B cell (primary cell): ENCODE results near the gene CEP112. TPM values are rescaled to one million over a fixed set of nuclear protein-coding genes. Genes with fewer than 3 reads are reported as not detected.

Experiments used
- ATAC-seq: fragments of 200-7000 bp; cut with Tn5 transposase; one replicate; pipeline ENCODE4 v1.10.0; 2021; ENCODE audit warnings: low read depth, mild to moderate bottlenecking, moderate number of reproducible peaks, moderate library complexity
- CTCF ChIA-PET: fragments of 350-600 bp; sonication (Branson Sonifier 250); formaldehyde crosslinking; loops from one replicate; lab custom pipeline; 2021; ENCODE audit warnings: antibody characterized with exemption, inconsistent platforms; lab: Charles Lee
- POLR2A ChIA-PET: fragments of 350-600 bp; sonication (Branson Sonifier 250); formaldehyde crosslinking; loops from one replicate; lab custom pipeline; 2021; ENCODE audit warnings: antibody characterized with exemption; lab: Charles Lee
- DNase-seq: peaks from one replicate; pipeline ENCODE4 v3.0.0; 2013
- H2AFZ ChIP-seq: 2 replicates; pipeline ENCODE4 v1.6.1; 2012; ENCODE audit warnings: mild to moderate bottlenecking, low read depth, low read length; ENCODE audit not compliant: insufficient read depth, poor library complexity, severe bottlenecking
- H3K27ac ChIP-seq, 2 donors: 1 replicate in 1 of 2; 2 replicates in 1 of 2; pipeline ENCODE4 v1.5.1; 2012 to 2013; ENCODE audit warnings: low read length in 2 of 2, mild to moderate bottlenecking in 2 of 2, moderate library complexity in 1 of 2
- H3K27me3 ChIP-seq, 4 experiments: fragments of 200-600 bp in 1 of 4; sonication (generic) in 1 of 4; replicated peaks in 1 of 4; 1 replicate in 2 of 4; 2 replicates in 2 of 4; pipeline versions ENCODE4 v1.6.1 to v1.7.0; 2013 to 2016; ENCODE audit warnings: low read length in 3 of 4, mild to moderate bottlenecking in 2 of 4, mixed read lengths in 1 of 4, moderate library complexity in 1 of 4; ENCODE audit not compliant: insufficient read depth in 4 of 4, control insufficient read depth in 3 of 4; ENCODE audit errors: control extremely low read depth in 1 of 4
- H3K36me3 ChIP-seq, 2 experiments: replicated peaks in 1 of 2; 1 replicate in 1 of 2; 2 replicates in 1 of 2; pipeline versions ENCODE4 v1.6.1 to v1.7.1; 2013; ENCODE audit warnings: low read length in 1 of 2; ENCODE audit not compliant: insufficient read depth in 2 of 2, control insufficient read depth in 1 of 2; ENCODE audit errors: control extremely low read depth in 1 of 2, extremely low read depth in 1 of 2
- H3K4me1 ChIP-seq, 2 donors: fragments of 200-600 bp in 1 of 2; sonication (generic) in 1 of 2; 1 replicate in 1 of 2; 2 replicates in 1 of 2; pipeline versions ENCODE4 v1.5.1 to v1.6.1; 2013 to 2017; ENCODE audit warnings: low read length in 2 of 2; ENCODE audit not compliant: control insufficient read depth in 2 of 2, insufficient read depth in 2 of 2
- H3K4me2 ChIP-seq: replicated peaks from 2 replicates; pipeline ENCODE3; 2012; ENCODE audit warnings: mild to moderate bottlenecking, low read depth, low read length; ENCODE audit not compliant: poor library complexity, severe bottlenecking
- H3K4me3 ChIP-seq, 5 experiments: fragments of 200-600 bp in 1 of 5; sonication (generic) in 1 of 5; 1 replicate in 3 of 5; 2 replicates in 2 of 5; pipeline versions ENCODE4 v1.5.1 to v1.7.0; 2011 to 2016; ENCODE audit warnings: low read length in 4 of 5, mild to moderate bottlenecking in 4 of 5, low read depth in 2 of 5, control low read depth in 1 of 5, moderate library complexity in 1 of 5; ENCODE audit not compliant: insufficient read depth in 1 of 5; ENCODE audit errors: control extremely low read depth in 1 of 5, extremely low read depth in 1 of 5
- H3K79me2 ChIP-seq: fragments of 200-600 bp; sonication (generic); one replicate; pipeline ENCODE4 v1.6.0; 2016; ENCODE audit warnings: low read length; ENCODE audit not compliant: control insufficient read depth, insufficient read depth
- H3K9ac ChIP-seq: fragments of 200-600 bp; sonication (generic); 2 replicates; pipeline ENCODE4 v1.6.1; 2017; ENCODE audit warnings: mild to moderate bottlenecking, low read length, moderate library complexity
- H3K9me3 ChIP-seq, 3 donors: one replicate each; pipeline versions ENCODE4 v1.6.1 to v1.7.1; 2013; ENCODE audit warnings: low read length in 2 of 3; ENCODE audit not compliant: control insufficient read depth in 2 of 3, insufficient read depth in 1 of 3; ENCODE audit errors: control extremely low read depth in 1 of 3
- H4K20me1 ChIP-seq: 2 replicates; pipeline ENCODE4 v1.6.0; 2012; ENCODE audit warnings: mild to moderate bottlenecking, low read length; ENCODE audit not compliant: insufficient read depth, control insufficient read depth, poor library complexity, severe bottlenecking
- H3K27ac Mint-ChIP-seq: one replicate; pipeline ENCODE4 v1.8.0; 2021; ENCODE audit warnings: mixed read lengths
- H3K27me3 Mint-ChIP-seq: one replicate; pipeline ENCODE4 v1.8.0; 2021; ENCODE audit warnings: mixed read lengths
- H3K4me1 Mint-ChIP-seq: one replicate; pipeline ENCODE4 v1.8.0; 2021; ENCODE audit warnings: mixed read lengths
- H3K4me3 Mint-ChIP-seq: one replicate; pipeline ENCODE4 v1.8.0; 2021; ENCODE audit warnings: mixed read lengths
- H3K9me3 Mint-ChIP-seq: one replicate; pipeline ENCODE4 v1.8.0; 2022; ENCODE audit warnings: mixed read lengths; ENCODE audit not compliant: insufficient read depth
- CTCF ChIP-seq: fragments of 200-600 bp; IDR thresholded peaks from one replicate; pipeline ENCODE4 v1.8.0; 2022; ENCODE audit warnings: antibody characterized with exemption, mild to moderate bottlenecking
- EZH2 ChIP-seq: IDR thresholded peaks from 2 replicates; pipeline ENCODE4 v1.6.1; 2012; ENCODE audit warnings: borderline replicate concordance, low read depth, mild to moderate bottlenecking, moderate library complexity, low read length; ENCODE audit not compliant: insufficient read depth, poor library complexity, severe bottlenecking
- WGBS: methylation state at CpG from one replicate; pipeline ENCODE4 v1.1.5; 2013; ENCODE audit warnings: missing lambda C conversion rate; ENCODE audit not compliant: insufficient coverage; 5-methylcytosine and 5-hydroxymethylcytosine counted together
- intact Hi-C: fragments of 100-400 bp; cut with micrococcal nuclease; formaldehyde crosslinking; loops from one replicate; pipeline ENCODE4 v1.10.0; 2022
- polyA plus RNA-seq: library from polyadenylated mRNA; depleted of rRNA; stranded (reverse); fragments of >200 nt; gene quantifications from 2 replicates; pipeline ENCODE4 v1.2.3, GENCODE V29; 2012
- total RNA-seq, 2 donors: library from RNA; stranded (reverse); fragments of 120-200 nt in 1 of 2; gene quantifications; 1 replicate in 1 of 2; 2 replicates in 1 of 2; pipeline versions ENCODE4 v1.2.3 to v1.2.4, GENCODE V29; 2013 to 2022

CEP112 gene
- total and polyA plus RNA-seq, 2 donors (not counting 1 experiment from before 2014, with no cell fraction given): 0.57 to 4.6 TPM

- H3K27me3 Mint-ChIP-seq: peaks cover 13% of the 10 kb centered on the region
- POLR2A ChIA-PET: interaction anchor here (0.7 kb wide), 1 partner anchor 10 kb away, joined by 4 read pairs; no protein-coding TSS in a partner anchor
- TF ChIP-seq CTCF: no peak
- no peak for TF ChIP-seq EZH2
- no peak overlapping the region for H3K27ac Mint-ChIP-seq
- no peak overlapping the region for H3K4me3 ChIP-seq
- H3K9ac ChIP-seq: no peak overlapping the region
- no peak overlapping the region for H2AFZ ChIP-seq
- CTCF ChIA-PET: no interaction called here
- ATAC-seq: no peak
- H3K9me3 ChIP-seq: peaks cover 0 to 13% (median 0%) of the 10 kb centered on the region in 3 donors
- H3K4me1 Mint-ChIP-seq: no peaks in the 10 kb centered on the region
- H3K4me1 ChIP-seq: peaks cover 0 to 7% of the 10 kb centered on the region in 2 donors
- peaks cover 0 to 9% (median 0%) of the 10 kb centered on the region in 4 experiments for H3K27me3 ChIP-seq
- intact Hi-C loops: no loop called here
- 93% methylated on average over 9 of the region's 9 CpGs for WGBS
- H3K4me3 Mint-ChIP-seq: no peak overlapping the region
- H4K20me1 ChIP-seq: no peaks in the 10 kb centered on the region
- no peak overlapping the region for H3K27ac ChIP-seq
- H3K79me2 ChIP-seq: no peaks in the 10 kb centered on the region
- no peak overlapping the region for H3K4me2 ChIP-seq
- H3K9me3 Mint-ChIP-seq: no peaks in the 10 kb centered on the region
- no peaks in the 10 kb centered on the region for H3K36me3 ChIP-seq
- no peak for DNase-seq
Observed at GRCh38 chr17:65588181-65588808, 603.6 kb downstream of the CEP112 start.

GRCh38 chr17:65587534-65588180 is 604.3 kb downstream of the CEP112 start:
- ATAC-seq (no peak), DNase-seq (no peak)
- Histone ChIP-seq H3K79me2 (no peaks in the 10 kb centered on the region), H3K9me3 (peaks cover 0 to 13% (median 0%) of the 10 kb centered on the region in 3 donors), H3K4me1 (peaks cover 0 to 7% of the 10 kb centered on the region in 2 donors), H3K9ac (no peak overlapping the region), H3K4me3 (no peak overlapping the region), H3K27me3 (peaks cover 0 to 5% (median 0%) of the 10 kb centered on the region in 4 experiments), H3K4me2 (no peak overlapping the region), H3K27ac (no peak overlapping the region), H3K36me3 (no peaks in the 10 kb centered on the region), H2AFZ (no peak overlapping the region), H4K20me1 (no peaks in the 10 kb centered on the region)
- intact Hi-C loops: no loop called here
- ChIA-PET CTCF (no interaction called here), POLR2A (no interaction called here)
- H3K4me3 Mint-ChIP-seq: no peak overlapping the region
- H3K9me3 Mint-ChIP-seq: no peaks in the 10 kb centered on the region
- WGBS: 88% methylated on average over 5 of the region's 10 CpGs
- H3K4me1 Mint-ChIP-seq: no peaks in the 10 kb centered on the region
- no peak overlapping the region for H3K27ac Mint-ChIP-seq
- TF ChIP-seq EZH2: no peak
- no peak for TF ChIP-seq CTCF
- peaks cover 7% of the 10 kb centered on the region for H3K27me3 Mint-ChIP-seq
